ENCODE measurements around the gene ACSF2.

ACSF2 gene

DNA sequence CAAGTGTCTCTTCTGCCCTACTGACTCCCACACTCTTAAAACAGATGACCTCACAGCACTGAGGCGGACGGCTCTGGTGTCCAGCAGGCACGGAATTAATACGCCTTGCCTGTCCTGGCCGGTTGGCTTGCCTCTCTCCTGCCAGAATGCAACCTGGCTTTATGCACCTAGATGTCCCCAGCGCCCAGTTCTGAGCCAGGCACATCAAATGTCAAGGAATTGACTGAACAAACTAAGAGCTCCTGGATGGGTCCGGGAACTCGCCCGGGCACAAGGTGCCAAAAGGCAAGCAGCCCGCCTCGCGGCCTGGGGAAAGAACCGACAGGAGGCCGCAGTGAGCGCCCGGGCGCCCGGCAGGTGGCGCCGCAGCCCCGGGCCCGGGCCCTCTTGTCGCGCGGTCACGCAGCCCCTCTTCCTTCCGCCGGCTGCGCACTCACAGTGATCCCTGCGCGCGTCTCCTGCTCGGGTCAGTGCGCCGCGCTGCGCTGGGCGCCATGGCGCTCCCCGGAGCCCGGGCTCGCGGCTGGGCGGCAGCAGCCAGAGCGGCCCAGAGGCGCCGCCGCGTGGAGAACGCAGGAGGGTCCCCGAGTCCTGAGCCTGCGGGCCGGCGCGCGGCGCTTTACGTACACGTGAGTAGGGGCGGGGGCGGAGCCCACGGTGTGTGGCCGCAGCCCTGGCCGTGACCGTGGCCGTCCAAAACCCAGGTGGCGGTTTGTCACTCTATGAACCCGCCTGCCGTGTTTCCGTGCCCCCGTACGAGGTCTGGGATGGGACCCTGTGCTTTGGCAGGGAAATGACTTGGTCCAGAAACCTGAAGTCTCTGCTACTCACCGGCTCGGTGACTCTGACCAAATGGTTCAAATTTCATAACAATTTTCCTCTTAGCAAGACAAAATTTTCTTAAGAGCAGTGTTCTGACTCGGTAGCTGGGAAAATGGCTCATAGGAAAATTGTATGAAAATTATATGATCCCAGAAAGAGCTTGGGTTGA is 52.7 kb downstream of the ACSF2 start, which contains the start of gene RSAD1:
Gene RSAD1, plus strand, starts transcription at position 470 of the 991 bp plus-strand sequence. Its CDS starts 25 bp downstream, at position 495.
- TF ChIP-seq ZNF274 (IDR thresholded peaks at IDR 0.05; ENCODE audit: low read depth, low read length): no peak
- peak within 1 kb of the TSS; percentile 75 for H3K4me3 ChIP-seq (ENCODE audit: low read length)

GRCh38 chr17:50479522-50480141 is 53.6 kb downstream of the ACSF2 start:
- peak overlapping the region; percentile 75 for H3K4me3 ChIP-seq (ENCODE audit: low read length)
- no peak for TF ChIP-seq ZNF274 (IDR thresholded peaks at IDR 0.05; ENCODE audit: low read depth, low read length)

DNA sequence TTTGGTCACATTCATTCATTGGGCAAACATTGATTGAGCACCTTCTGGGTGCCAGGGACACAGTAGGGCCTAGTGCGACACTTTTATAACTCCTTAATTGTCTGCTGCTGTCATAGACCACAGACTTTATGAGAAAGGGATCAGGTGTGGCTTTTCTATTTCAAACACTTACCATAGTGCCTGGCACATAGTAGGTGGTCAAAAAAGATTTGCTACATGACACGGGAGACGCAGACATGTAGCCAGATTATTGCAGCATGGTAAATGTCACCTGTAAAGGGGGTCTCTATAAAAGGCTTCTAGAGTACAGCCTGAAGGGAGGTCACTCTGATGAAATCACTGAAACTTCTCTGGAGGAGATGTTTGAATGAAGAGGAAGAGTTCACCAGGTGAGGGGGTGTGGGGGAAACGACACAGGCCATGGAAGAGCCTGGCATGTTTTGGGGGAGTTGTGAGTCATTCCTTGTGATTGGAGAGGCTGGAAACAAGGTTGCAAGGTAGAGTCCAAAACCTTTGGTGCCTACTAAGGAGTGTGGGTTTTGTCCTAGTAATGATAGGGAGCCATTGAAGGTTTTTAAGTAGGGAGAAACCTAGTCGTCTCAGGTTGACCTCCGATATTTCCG is 54.2 kb downstream of the ACSF2 start:
- no peak overlapping the region; the same call in 1 of the 2 replicates for H3K4me3 ChIP-seq (ENCODE audit: low read length)
- no peak for TF ChIP-seq ZNF274 (IDR thresholded peaks at IDR 0.05; ENCODE audit: low read depth, low read length)

GRCh38 chr17:50480854-50481490 is 55.0 kb downstream of the ACSF2 start:
- TF ChIP-seq ZNF274 (IDR thresholded peaks at IDR 0.05; ENCODE audit: low read depth, low read length): no peak

DNA sequence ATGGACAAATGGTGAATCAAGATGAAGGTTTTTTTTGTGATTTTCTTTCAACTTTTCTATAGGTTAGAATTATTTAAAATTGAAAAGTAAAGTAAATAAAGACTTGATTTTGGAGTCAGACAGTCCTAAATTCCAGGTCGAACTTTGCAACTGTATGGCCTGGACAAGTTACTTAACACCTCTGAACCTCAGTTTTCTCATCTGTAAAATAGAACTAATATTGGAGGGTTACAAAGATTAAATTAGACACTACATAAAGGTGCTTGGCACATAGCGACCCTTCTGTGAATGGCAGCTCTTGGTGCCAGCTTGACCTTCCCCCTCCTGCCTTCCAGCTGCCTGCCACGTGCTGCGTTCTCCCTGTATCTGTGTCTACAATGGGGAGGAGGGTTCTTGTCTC is 55.6 kb downstream of the ACSF2 start:
- TF ChIP-seq ZNF274 (IDR thresholded peaks at IDR 0.05; ENCODE audit: low read depth, low read length): no peak
- no peak overlapping the region for H3K4me3 ChIP-seq (ENCODE audit: low read length)

More at GRCh38 chr17:50480854-50481490, 55.0 kb downstream of the ACSF2 start:
- H3K4me3 ChIP-seq (ENCODE audit: low read length): no peak overlapping the region

DNA sequence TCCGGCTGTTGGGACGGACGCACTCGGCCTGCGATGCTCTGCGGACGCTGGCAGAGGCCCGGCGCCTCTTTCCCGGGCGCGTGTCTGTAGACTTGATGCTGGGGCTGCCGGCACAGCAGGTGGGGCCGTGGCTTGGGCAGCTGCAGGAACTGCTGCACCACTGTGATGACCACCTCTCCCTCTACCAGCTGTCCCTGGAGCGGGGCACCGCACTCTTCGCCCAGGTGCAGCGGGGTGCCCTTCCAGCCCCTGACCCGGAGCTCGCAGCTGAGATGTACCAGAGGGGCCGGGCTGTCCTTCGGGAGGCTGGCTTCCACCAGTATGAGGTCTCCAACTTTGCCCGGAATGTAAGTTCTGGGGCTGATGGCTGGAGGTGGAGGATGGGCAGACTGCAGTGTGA is 56.1 kb downstream of the ACSF2 start:
- no peak for TF ChIP-seq ZNF274 (IDR thresholded peaks at IDR 0.05; ENCODE audit: low read depth, low read length)
- no peak overlapping the region for H3K4me3 ChIP-seq (ENCODE audit: low read length)

DNA sequence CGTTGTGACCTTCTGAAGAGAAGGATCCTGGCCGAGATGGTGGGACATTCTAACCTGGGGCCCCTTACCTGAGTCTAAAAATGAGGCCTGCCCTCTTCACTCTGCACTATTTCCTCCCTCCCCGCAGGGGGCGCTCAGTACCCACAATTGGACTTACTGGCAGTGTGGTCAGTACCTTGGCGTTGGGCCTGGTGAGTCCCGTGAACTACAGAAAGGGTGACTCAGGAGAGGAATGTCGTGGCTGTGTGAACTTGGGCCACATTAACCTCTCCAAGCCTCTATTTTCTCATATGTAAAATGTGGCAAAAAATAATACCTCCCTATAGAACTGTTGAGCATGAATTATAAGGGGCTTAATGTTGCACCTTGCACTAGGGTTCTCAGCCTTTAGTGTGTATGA is 56.5 kb downstream of the ACSF2 start:
- TF ChIP-seq ZNF274 (IDR thresholded peaks at IDR 0.05; ENCODE audit: low read depth, low read length): no peak
- no peak overlapping the region for H3K4me3 ChIP-seq (ENCODE audit: low read length)

DNA sequence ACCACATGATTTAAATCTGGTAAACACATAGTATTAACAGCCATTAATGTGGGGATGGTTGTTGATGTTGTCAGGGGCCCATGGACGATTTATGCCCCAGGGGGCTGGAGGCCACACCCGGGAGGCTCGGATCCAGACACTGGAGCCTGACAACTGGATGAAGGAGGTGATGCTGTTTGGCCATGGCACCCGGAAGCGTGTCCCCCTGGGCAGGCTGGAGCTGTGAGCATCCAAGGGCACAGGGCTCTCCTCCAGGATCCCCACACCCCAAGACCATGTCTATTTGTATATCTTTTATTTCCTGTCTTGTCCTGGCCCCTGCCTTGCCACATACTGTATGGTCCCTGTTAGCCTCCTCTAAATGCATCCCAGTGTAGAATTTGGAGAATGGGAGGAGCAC is 57.2 kb downstream of the ACSF2 start:
- no peak for TF ChIP-seq ZNF274 (IDR thresholded peaks at IDR 0.05; ENCODE audit: low read depth, low read length)
- no peak overlapping the region for H3K4me3 ChIP-seq (ENCODE audit: low read length)

- no peak overlapping the region for H3K4me3 ChIP-seq (ENCODE audit: low read length)
- no peak for TF ChIP-seq ZNF274 (IDR thresholded peaks at IDR 0.05; ENCODE audit: low read depth, low read length)
Measured at GRCh38 chr17:50484386-50485155, 58.6 kb downstream of the ACSF2 start.

DNA sequence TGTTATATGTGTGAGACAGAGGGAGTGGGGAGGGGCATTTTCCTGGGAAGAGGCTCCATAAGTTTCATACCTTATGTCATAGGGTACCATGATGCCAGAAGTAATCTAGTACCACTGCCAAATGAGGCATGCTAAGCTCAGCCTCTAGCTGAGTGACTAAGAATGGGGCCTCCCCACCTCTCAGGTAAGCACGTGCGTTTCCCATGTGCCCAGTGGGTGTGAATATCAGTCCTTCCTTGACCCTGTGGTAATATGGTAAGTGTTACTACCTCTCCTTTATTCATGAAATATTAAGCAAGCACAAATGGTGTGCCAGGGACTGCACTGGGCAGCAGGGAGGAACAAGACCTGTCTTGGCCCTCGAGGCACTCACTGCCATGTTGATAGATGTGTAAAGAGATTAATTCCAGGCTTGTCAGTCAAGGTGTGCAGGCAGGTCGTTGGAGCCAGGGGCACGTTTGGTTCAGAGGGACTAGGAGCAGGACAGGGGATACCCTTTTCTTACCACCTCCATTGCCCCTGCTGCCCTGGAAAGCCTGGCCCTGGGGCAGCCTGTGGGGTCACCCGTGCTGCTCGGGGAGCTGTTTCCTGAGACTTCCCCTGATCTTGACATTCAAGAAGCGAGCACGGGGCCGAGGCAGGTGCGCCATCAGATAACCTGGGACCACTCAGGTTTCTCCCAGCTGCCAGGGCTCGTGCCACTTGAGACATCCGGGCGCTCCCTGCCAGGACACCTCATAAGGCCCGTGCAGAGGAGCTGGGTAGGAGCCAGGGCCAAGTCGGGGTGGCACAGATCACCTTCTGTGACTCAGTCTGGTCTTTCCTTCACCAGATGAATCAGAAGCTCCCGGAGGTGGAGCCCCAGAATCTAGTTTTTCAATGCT is 61.4 kb downstream of the ACSF2 start:
- no peak overlapping the region for H3K4me3 ChIP-seq (ENCODE audit: low read length)
- TF ChIP-seq ZNF274 (IDR thresholded peaks at IDR 0.05; ENCODE audit: low read depth, low read length): no peak

DNA sequence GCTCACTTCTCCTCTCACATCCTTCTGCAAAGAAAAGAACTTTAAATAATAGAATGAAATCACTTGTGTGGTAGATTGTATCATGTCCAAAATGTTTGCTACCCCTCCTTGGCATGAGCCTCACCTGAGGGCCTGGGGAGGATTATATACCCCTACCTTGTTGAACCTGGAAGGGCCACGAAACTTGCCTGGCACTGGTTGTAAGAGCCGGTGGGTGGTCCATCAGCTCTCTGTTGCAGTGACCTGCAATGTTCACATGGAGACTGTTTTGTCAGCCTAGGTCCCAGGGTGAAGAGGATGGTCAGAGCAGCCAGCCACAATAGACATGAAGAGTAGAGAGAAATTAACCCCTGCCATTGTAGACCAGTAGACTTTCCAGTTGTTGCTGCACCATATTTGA is 62.9 kb downstream of the ACSF2 start:
- TF ChIP-seq ZNF274 (IDR thresholded peaks at IDR 0.05; ENCODE audit: low read depth, low read length): no peak
- H3K4me3 ChIP-seq (ENCODE audit: low read length): no peak overlapping the region

- no peak overlapping the region for H3K4me3 ChIP-seq (ENCODE audit: low read length)
- no peak for TF ChIP-seq ZNF274 (IDR thresholded peaks at IDR 0.05; ENCODE audit: low read depth, low read length)
Measured at GRCh38 chr17:50491505-50491904, 65.5 kb downstream of the ACSF2 start.

Measured in GM08714 (cell line).